HUDEP-2 (cell line): ENCODE data around the gene ANKRD13D.

Source experiments
- DNase-seq, 76 experiments: peaks; one replicate each; lab custom pipeline; 2025; ENCODE audit not compliant: unreplicated experiment in 76 of 76; lab: John Stamatoyannopoulos, UW

The ANKRD13D gene

DNA sequence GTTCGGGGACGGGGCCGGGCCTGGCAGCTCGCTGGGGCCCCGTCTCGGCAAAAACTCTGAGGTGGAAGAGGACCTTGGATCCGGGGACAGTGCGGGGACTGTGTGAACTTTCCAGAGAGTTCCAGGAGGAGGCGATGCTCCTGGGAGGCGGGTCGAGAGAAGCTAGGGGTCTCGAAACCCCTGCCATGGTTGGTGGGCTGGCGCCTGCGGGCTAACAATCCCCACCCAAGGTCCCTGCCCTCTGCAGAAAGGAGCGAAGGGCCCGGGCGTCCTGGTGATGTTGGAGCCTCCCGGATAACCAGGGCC, 27.5 kb upstream of the ANKRD13D start:
- no peak for DNase-seq

DNA sequence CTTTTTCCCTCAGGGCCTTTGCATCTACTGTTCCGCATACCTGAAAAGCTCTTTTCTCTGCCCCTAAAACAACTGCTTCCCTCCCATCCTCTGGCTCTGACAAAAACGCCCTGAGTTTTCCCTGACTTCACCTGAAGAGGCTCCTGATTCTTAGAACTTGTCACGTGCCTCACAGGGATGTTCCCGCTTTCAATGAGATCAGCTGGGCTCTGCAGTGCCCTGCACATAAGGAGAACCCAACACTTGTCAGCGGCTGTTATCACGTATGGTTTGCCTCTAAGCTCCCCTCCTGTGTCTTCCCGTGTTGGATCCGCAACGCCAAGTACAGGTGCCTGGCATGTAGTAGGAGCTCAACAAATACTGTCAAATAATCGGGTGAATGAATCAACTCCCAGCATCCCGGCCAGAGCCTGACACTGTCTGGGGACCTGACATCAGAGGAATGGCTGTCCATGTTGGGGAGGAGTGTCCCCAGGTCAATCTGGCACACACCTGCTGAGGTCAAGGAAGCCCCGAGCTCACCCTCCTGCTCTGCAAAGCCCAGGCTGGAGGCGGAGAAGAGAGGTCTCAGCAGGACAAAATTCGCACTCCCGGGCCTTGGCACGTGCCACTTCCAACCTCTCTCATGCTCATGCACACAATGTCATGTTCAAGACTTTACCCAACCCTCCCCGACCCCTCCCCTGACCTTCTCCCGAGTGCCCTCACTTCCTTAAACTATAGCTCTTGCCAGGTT, 27.0 kb upstream of the ANKRD13D start:
- no peak for DNase-seq

- peak in 70 of 76 experiments; percentile 17 to 85 (median 63) for DNase-seq
Measured at GRCh38 chr11:67262731-67263675, 26.1 kb upstream of the ANKRD13D start.

GRCh38 chr11:67264260-67264659, 24.8 kb upstream of the ANKRD13D start:
- DNase-seq: no peak

GRCh38 chr11:67264877-67265632, 24.0 kb upstream of the ANKRD13D start:
- no peak for DNase-seq

- peak in 51 of 76 experiments; percentile 20 to 82 (median 57) for DNase-seq
Measured at GRCh38 chr11:67265633-67266448, 23.3 kb upstream of the ANKRD13D start.

GRCh38 chr11:67266449-67267187, 22.5 kb upstream of the ANKRD13D start, which contains the start of gene GRK2:
Gene GRK2, plus strand, starts transcription at chr11:67266473. Its CDS starts 227 bp downstream, at chr11:67266700.
- DNase-seq: peak in 6 of 76 experiments; percentile 12 to 44 (median 26)

DNA sequence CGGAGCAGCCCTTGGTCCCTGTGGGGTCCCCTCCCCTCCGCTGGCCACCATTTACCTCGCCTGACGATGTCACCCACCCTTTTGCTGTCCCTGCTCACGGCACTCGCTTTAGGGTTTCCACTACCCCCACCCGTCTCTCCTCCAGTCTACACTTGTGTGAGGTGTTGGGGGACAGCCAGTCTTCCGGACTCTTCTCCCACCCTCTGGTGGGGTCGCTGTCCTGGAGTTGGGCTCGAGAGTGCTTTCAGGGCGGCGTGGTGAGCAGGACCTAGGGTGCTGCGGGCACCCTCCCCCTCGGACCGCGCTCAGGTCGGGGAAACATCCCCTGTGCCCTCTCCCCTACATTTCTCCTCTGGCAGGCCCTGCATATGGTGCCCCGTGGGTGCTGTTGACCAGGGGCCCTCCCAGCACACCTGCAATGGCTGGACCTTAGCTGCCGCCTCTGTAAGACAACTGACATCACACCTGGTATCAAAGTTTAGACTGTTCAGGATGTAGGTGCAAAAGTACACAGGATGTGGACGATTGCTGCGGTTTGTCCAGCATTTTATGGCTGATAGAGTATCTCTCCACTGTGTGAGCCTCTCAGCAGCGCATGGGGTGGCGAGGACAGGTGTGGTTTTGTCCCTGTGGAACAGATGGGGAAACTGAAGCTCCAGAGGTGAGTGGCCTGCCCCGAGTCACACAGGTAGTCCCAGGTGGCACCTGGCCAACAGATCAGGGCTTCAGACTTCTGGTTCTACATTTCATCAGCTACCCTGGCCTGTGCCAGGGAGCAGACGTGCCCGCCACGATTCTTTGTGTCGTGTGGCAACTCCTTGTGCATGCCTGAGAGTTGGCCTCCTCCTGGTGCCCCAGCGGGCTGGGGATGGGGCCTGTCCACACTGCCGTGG, 21.7 kb upstream of the ANKRD13D start:
- DNase-seq: peak in 4 of 76 experiments; percentile 11 to 14 (median 14)

- DNase-seq: peak in 5 of 76 experiments; percentile 13 to 41 (median 18)
Measured at GRCh38 chr11:67268081-67268961, 20.8 kb upstream of the ANKRD13D start.

GRCh38 chr11:67268962-67269268, 20.2 kb upstream of the ANKRD13D start:
- DNase-seq: no peak

- peak in 17 of 76 experiments; percentile 6 to 38 (median 20) for DNase-seq
Measured at GRCh38 chr11:67269401-67270255, 19.5 kb upstream of the ANKRD13D start.

GRCh38 chr11:67270256-67271204, 18.6 kb upstream of the ANKRD13D start:
- DNase-seq: no peak

- DNase-seq: no peak
Measured at GRCh38 chr11:67271205-67271540, 17.9 kb upstream of the ANKRD13D start.

GRCh38 chr11:67271541-67272284, 17.4 kb upstream of the ANKRD13D start:
- DNase-seq: no peak
